WTC11 (cell line): ENCODE results near the gene BARX2. TPM values are rescaled to one million over a fixed set of nuclear protein-coding genes. Genes with fewer than 3 reads are reported as not detected.

Source experiments
- ATAC-seq: fragments of 200-7000 bp; cut with Tn5 transposase; 2 replicates; pipeline ENCODE4 v1.10.0; 2021; ENCODE audit warnings: mild to moderate bottlenecking, moderate library complexity
- CTCF ChIA-PET: fragments of 300-600 bp; sonication (Branson Sonifier 250); formaldehyde crosslinking; loops from one replicate; lab custom pipeline; 2021; ENCODE audit warnings: antibody characterized with exemption; lab: Charles Lee
- POLR2A ChIA-PET: fragments of 350-600 bp; sonication (Branson Sonifier 250); formaldehyde crosslinking; loops from one replicate; lab custom pipeline; 2021; ENCODE audit warnings: antibody characterized with exemption; lab: Charles Lee
- DNase-seq: peaks from one replicate; pipeline ENCODE4 v3.0.0; 2021; ENCODE audit warnings: low spot score
- H3K27ac Mint-ChIP-seq: 2 replicates; pipeline ENCODE4 v1.8.0; 2021; ENCODE audit warnings: mixed read lengths
- H3K27me3 Mint-ChIP-seq: 2 replicates; pipeline ENCODE4 v1.8.0; 2021; ENCODE audit warnings: low read depth, mild to moderate bottlenecking, moderate library complexity, mixed read lengths
- H3K36me3 Mint-ChIP-seq: 2 replicates; pipeline ENCODE4 v1.8.0; 2021; ENCODE audit warnings: mixed read lengths
- H3K4me1 Mint-ChIP-seq: 2 replicates; pipeline ENCODE4 v1.8.0; 2022; ENCODE audit warnings: mixed read lengths
- H3K4me3 Mint-ChIP-seq: 2 replicates; pipeline ENCODE4 v1.8.0; 2021; ENCODE audit warnings: mild to moderate bottlenecking, moderate library complexity, mixed read lengths
- H3K9me3 Mint-ChIP-seq: 2 replicates; pipeline ENCODE4 v1.8.0; 2021; ENCODE audit warnings: mixed read lengths
- E2F5 ChIP-seq: sonication (generic); formaldehyde crosslinking; IDR thresholded peaks from 2 replicates; pipeline ENCODE4 v1.8.1; 2022; ENCODE audit warnings: mild to moderate bottlenecking, moderate library complexity, missing genetic modification reagents
- ERG ChIP-seq: fragments of 250-450 bp; sonication (Bioruptor Pico); IDR thresholded peaks from 2 replicates; pipeline ENCODE4 v1.8.0; 2021; ENCODE audit warnings: mild to moderate bottlenecking
- ESRRA ChIP-seq: sonication (generic); formaldehyde crosslinking; IDR thresholded peaks from 2 replicates; pipeline ENCODE4 v1.8.1; 2022; ENCODE audit warnings: mild to moderate bottlenecking, missing genetic modification reagents, borderline replicate concordance
- ETV6 ChIP-seq: sonication (generic); formaldehyde crosslinking; IDR thresholded peaks from 2 replicates; pipeline ENCODE4 v1.8.1; 2022; ENCODE audit warnings: mild to moderate bottlenecking, missing genetic modification reagents
- FOXP1 ChIP-seq: sonication (generic); formaldehyde crosslinking; IDR thresholded peaks from 2 replicates; pipeline ENCODE4 v1.8.0; 2022; ENCODE audit warnings: missing genetic modification reagents, mild to moderate bottlenecking, moderate library complexity, borderline replicate concordance
- IRF1 ChIP-seq: sonication (generic); formaldehyde crosslinking; IDR thresholded peaks from 2 replicates; pipeline ENCODE4 v1.8.0; 2023; ENCODE audit warnings: missing genetic modification reagents
- MYBL2 ChIP-seq: sonication (generic); formaldehyde crosslinking; IDR thresholded peaks from 2 replicates; pipeline ENCODE4 v1.8.1; 2023; ENCODE audit warnings: mild to moderate bottlenecking, moderate library complexity, missing genetic modification reagents
- NR1H2 ChIP-seq: sonication (generic); formaldehyde crosslinking; IDR thresholded peaks from 2 replicates; pipeline ENCODE4 v1.9.0; 2021; ENCODE audit warnings: mild to moderate bottlenecking, moderate library complexity, missing genetic modification reagents
- PRRX2 ChIP-seq: fragments of 250-450 bp; sonication (Bioruptor Pico); IDR thresholded peaks from 2 replicates; pipeline ENCODE4 v1.8.0; 2021; ENCODE audit warnings: mild to moderate bottlenecking
- SOX15 ChIP-seq: fragments of 250-450 bp; sonication (Bioruptor Pico); IDR thresholded peaks from 2 replicates; pipeline ENCODE4 v1.9.0; 2021; ENCODE audit warnings: mild to moderate bottlenecking
- TEAD4 ChIP-seq: sonication (generic); formaldehyde crosslinking; IDR thresholded peaks from 2 replicates; pipeline ENCODE4 v1.8.0; 2022; ENCODE audit warnings: mild to moderate bottlenecking, missing genetic modification reagents
- ZNF396 ChIP-seq: fragments of 250-450 bp; sonication (Bioruptor Pico); IDR thresholded peaks from 2 replicates; pipeline ENCODE4 v1.8.0; 2021; ENCODE audit warnings: mild to moderate bottlenecking, moderate library complexity, borderline replicate concordance
- ZNF423 ChIP-seq: fragments of 250-450 bp; sonication (Bioruptor Pico); IDR thresholded peaks from 2 replicates; pipeline ENCODE4 v2.1.2; 2022; ENCODE audit warnings: mild to moderate bottlenecking, moderate library complexity
- total RNA-seq: library from RNA; stranded (reverse); gene quantifications from 3 replicates; pipeline ENCODE4 v1.2.3, GENCODE V29; 2021

BARX2 gene
- total RNA-seq, 1 experiment from 2014 or later: not detected

GRCh38 chr11:129374081-129374992 lies 1.3 kb upstream of the BARX2 start:
- peak; percentile 28 for DNase-seq

GRCh38 chr11:129374993-129375750 lies 476 bp upstream of the BARX2 start:
- POLR2A ChIA-PET: interaction anchor here (0.6 kb wide), 1 partner anchor 13 kb away, joined by 3 read pairs; no protein-coding TSS in a partner anchor
- no peaks in the 10 kb centered on the region for H3K9me3 Mint-ChIP-seq
- no peak overlapping the region for H3K27ac Mint-ChIP-seq
- CTCF ChIA-PET: interaction anchor here (0.5 to 4.7 kb wide), 23 partner anchors 11 to 375 kb away, joined by 3 to 52 read pairs (median 4); no protein-coding TSS in a partner anchor
- DNase-seq (peak; percentile 42), ATAC-seq (peak; percentile 14)
- H3K4me1 Mint-ChIP-seq: peaks cover 27% of the 10 kb centered on the region
- peak overlapping the region; percentile 73 for H3K4me3 Mint-ChIP-seq
- no peaks in the 10 kb centered on the region for H3K36me3 Mint-ChIP-seq
- TF ChIP-seq ZNF423 (CRISPR knock-in tag) (peak; percentile 43), NR1H2 (CRISPR knock-in tag) (no peak)
- peaks cover 93% of the 10 kb centered on the region for H3K27me3 Mint-ChIP-seq

More at GRCh38 chr11:129374081-129374992, 1.3 kb upstream of the BARX2 start:
- ChIA-PET POLR2A (interaction anchor here (0.6 kb wide), 1 partner anchor 75 kb away, joined by 3 read pairs; no protein-coding TSS in a partner anchor), CTCF (interaction anchor here (1.2 to 4.7 kb wide), 7 partner anchors 8 to 376 kb away, joined by 4 to 52 read pairs (median 14); no protein-coding TSS in a partner anchor)
- ATAC-seq: peak; percentile 8
- H3K4me3 Mint-ChIP-seq: peak overlapping the region; percentile 73
- peaks cover 27% of the 10 kb centered on the region for H3K4me1 Mint-ChIP-seq
- TF ChIP-seq TEAD4 (no peak), E2F5 (CRISPR knock-in tag) (no peak), ETV6 (CRISPR knock-in tag) (no peak), MYBL2 (CRISPR knock-in tag) (no peak), IRF1 (CRISPR knock-in tag) (no peak), SOX15 (CRISPR knock-in tag) (no peak)
- peaks cover 96% of the 10 kb centered on the region for H3K27me3 Mint-ChIP-seq
- no peak overlapping the region for H3K27ac Mint-ChIP-seq
- no peaks in the 10 kb centered on the region for H3K36me3 Mint-ChIP-seq
- H3K9me3 Mint-ChIP-seq: no peaks in the 10 kb centered on the region

GRCh38 chr11:129376658-129377341 lies 1.2 kb downstream of the BARX2 start:
- POLR2A ChIA-PET: no interaction called here
- CTCF ChIA-PET: interaction anchor here (0.5 to 4.7 kb wide), 14 partner anchors 18 to 488 kb away, joined by 3 to 52 read pairs (median 3); no protein-coding TSS in a partner anchor
- DNase-seq (no peak), ATAC-seq (no peak)
- TF ChIP-seq MYBL2 (CRISPR knock-in tag) (no peak), PRRX2 (no peak)
- Mint-ChIP-seq H3K27me3 (peaks cover 82% of the 10 kb centered on the region), H3K4me1 (peaks cover 27% of the 10 kb centered on the region), H3K36me3 (no peaks in the 10 kb centered on the region), H3K27ac (no peak overlapping the region), H3K4me3 (peak overlapping the region; percentile 76), H3K9me3 (no peaks in the 10 kb centered on the region)

- Mint-ChIP-seq H3K9me3 (no peaks in the 10 kb centered on the region), H3K4me3 (no peak overlapping the region), H3K27ac (no peak overlapping the region), H3K4me1 (peaks cover 20% of the 10 kb centered on the region), H3K27me3 (peaks cover 75% of the 10 kb centered on the region), H3K36me3 (no peaks in the 10 kb centered on the region)
- POLR2A ChIA-PET: no interaction called here
- CTCF ChIA-PET: no interaction called here
- TF ChIP-seq MYBL2 (CRISPR knock-in tag) (no peak), FOXP1 (CRISPR knock-in tag) (no peak), ESRRA (CRISPR knock-in tag) (no peak), ZNF396 (CRISPR knock-in tag) (no peak), ERG (CRISPR knock-in tag) (no peak)
- ATAC-seq (no peak), DNase-seq (no peak)
These were observed 2.1 kb downstream of the BARX2 start for GRCh38 chr11:129377739-129378138.
